ENCODE results near the gene PER2. TPM values are rescaled to one million over a fixed set of nuclear protein-coding genes. Genes with fewer than 3 reads are reported as not detected.

Gene PER2
- total and polyA plus RNA-seq, 2 of the 13 experiments (the other 11 are each of a cell fraction or from before 2014, with no cell fraction given), result 5.1 to 9.4 TPM

DNA sequence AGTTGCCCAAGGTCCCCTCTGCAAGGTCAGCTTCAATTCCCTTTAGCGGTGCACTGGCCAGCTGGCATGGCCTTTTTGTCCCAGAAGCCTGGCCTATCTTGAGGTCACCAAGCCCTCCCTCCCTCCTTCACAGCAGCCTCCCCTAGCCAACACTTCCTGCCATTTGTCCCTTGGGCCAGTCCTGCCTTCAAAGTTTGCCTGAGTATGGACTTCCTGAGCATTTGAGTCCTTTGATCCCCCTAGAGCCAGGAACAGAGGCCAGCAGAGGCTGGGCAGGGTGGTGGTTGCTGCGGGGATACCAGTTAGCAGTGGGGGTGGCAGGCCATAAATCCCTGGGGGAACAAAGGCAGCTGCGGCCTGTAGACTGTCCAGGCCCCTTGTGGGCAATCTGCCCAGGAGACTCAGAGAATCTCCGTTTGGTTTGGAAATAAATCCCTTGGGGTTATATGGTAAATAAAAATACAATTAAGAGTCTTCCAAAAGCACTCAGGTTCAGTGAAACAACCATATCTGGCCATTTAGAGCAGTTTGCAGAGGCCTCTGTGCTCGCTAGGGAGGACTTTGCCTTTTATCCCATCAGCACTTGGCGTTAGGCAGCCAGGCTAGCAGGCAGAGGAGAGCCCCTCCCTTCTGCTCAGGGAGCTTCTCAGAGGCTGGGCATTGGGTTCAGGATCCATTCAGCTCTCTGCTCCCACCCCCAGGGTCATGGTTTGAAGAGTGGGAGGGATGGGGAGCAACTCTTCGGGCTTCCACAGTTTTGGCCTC, 45.5 kb downstream of the PER2 start (continued):
- TF ChIP-seq NR2F1 (CRISPR knock-in tag; IDR thresholded peaks at IDR 0.05) (no peak), RAD51 (IDR thresholded peaks at IDR 0.05; ENCODE audit: borderline replicate concordance) (no peak), MTA3 (CRISPR knock-in tag; IDR thresholded peaks at IDR 0.05) (no peak), ASH2L (IDR thresholded peaks at IDR 0.05; ENCODE audit: insufficient read length, low read depth, low read length) (peak; percentile 24), TMF1 (CRISPR knock-in tag; IDR thresholded peaks at IDR 0.05; ENCODE audit: low read depth) (no peak), ZC3H13 (CRISPR knock-in tag; IDR thresholded peaks at IDR 0.05) (no peak; the same call in 1 of the 2 replicates), SALL1 (CRISPR knock-in tag; IDR thresholded peaks at IDR 0.05) (0 out of 2 replicates have a peak, but pooled peaks have one; percentile 38), BRD4 (CRISPR knock-in tag; IDR thresholded peaks at IDR 0.05) (peak; percentile 50; the same call in 1 of the 2 replicates), SRSF9 (IDR thresholded peaks at IDR 0.05; ENCODE audit: borderline replicate concordance, insufficient read depth, low read depth, low read length, poor library complexity, severe bottlenecking) (no peak), HNRNPK (IDR thresholded peaks at IDR 0.05; ENCODE audit: low read depth, low read length, poor library complexity, severe bottlenecking) (no peak), THAP11 (CRISPR knock-in tag; IDR thresholded peaks at IDR 0.05) (0 out of 2 replicates have a peak, but pooled peaks have one; percentile 4)
- TF ChIP-seq, protein P1, sequence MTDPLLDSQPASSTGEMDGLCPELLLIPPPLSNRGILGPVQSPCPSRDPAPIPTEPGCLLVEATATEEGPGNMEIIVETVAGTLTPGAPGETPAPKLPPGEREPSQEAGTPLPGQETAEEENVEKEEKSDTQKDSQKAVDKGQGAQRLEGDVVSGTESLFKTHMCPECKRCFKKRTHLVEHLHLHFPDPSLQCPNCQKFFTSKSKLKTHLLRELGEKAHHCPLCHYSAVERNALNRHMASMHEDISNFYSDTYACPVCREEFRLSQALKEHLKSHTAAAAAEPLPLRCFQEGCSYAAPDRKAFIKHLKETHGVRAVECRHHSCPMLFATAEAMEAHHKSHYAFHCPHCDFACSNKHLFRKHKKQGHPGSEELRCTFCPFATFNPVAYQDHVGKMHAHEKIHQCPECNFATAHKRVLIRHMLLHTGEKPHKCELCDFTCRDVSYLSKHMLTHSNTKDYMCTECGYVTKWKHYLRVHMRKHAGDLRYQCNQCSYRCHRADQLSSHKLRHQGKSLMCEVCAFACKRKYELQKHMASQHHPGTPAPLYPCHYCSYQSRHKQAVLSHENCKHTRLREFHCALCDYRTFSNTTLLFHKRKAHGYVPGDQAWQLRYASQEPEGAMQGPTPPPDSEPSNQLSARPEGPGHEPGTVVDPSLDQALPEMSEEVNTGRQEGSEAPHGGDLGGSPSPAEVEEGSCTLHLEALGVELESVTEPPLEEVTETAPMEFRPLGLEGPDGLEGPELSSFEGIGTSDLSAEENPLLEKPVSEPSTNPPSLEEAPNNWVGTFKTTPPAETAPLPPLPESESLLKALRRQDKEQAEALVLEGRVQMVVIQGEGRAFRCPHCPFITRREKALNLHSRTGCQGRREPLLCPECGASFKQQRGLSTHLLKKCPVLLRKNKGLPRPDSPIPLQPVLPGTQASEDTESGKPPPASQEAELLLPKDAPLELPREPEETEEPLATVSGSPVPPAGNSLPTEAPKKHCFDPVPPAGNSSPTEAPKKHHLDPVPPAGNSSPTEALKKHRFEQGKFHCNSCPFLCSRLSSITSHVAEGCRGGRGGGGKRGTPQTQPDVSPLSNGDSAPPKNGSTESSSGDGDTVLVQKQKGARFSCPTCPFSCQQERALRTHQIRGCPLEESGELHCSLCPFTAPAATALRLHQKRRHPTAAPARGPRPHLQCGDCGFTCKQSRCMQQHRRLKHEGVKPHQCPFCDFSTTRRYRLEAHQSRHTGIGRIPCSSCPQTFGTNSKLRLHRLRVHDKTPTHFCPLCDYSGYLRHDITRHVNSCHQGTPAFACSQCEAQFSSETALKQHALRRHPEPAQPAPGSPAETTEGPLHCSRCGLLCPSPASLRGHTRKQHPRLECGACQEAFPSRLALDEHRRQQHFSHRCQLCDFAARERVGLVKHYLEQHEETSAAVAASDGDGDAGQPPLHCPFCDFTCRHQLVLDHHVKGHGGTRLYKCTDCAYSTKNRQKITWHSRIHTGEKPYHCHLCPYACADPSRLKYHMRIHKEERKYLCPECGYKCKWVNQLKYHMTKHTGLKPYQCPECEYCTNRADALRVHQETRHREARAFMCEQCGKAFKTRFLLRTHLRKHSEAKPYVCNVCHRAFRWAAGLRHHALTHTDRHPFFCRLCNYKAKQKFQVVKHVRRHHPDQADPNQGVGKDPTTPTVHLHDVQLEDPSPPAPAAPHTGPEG (CRISPR knock-in tag; IDR thresholded peaks at IDR 0.05), result no peak
- TF ChIP-seq, protein P2, sequence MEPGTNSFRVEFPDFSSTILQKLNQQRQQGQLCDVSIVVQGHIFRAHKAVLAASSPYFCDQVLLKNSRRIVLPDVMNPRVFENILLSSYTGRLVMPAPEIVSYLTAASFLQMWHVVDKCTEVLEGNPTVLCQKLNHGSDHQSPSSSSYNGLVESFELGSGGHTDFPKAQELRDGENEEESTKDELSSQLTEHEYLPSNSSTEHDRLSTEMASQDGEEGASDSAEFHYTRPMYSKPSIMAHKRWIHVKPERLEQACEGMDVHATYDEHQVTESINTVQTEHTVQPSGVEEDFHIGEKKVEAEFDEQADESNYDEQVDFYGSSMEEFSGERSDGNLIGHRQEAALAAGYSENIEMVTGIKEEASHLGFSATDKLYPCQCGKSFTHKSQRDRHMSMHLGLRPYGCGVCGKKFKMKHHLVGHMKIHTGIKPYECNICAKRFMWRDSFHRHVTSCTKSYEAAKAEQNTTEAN (CRISPR knock-in tag; conservative IDR thresholded peaks at IDR 0.05), result no peak
- TF ChIP-seq, protein P3, sequence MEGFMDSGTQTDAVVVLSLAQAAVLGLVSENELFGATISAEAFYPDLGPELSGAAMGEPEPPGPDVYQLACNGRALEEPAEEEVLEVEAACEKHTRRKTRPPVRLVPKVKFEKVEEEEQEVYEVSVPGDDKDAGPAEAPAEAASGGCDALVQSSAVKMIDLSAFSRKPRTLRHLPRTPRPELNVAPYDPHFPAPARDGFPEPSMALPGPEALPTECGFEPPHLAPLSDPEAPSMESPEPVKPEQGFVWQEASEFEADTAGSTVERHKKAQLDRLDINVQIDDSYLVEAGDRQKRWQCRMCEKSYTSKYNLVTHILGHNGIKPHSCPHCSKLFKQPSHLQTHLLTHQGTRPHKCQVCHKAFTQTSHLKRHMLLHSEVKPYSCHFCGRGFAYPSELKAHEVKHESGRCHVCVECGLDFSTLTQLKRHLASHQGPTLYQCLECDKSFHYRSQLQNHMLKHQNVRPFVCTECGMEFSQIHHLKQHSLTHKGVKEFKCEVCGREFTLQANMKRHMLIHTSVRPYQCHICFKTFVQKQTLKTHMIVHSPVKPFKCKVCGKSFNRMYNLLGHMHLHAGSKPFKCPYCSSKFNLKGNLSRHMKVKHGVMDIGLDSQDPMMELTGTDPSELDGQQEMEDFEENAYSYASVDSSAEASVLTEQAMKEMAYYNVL (CRISPR knock-in tag; IDR thresholded peaks at IDR 0.05; ENCODE audit: borderline replicate concordance), result no peak
- TF ChIP-seq, protein P4, sequence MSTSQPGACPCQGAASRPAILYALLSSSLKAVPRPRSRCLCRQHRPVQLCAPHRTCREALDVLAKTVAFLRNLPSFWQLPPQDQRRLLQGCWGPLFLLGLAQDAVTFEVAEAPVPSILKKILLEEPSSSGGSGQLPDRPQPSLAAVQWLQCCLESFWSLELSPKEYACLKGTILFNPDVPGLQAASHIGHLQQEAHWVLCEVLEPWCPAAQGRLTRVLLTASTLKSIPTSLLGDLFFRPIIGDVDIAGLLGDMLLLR (CRISPR knock-in tag; IDR thresholded peaks at IDR 0.05), result 0 out of 2 replicates have a peak, but pooled peaks have one; percentile 35
- TF ChIP-seq, protein P5, sequence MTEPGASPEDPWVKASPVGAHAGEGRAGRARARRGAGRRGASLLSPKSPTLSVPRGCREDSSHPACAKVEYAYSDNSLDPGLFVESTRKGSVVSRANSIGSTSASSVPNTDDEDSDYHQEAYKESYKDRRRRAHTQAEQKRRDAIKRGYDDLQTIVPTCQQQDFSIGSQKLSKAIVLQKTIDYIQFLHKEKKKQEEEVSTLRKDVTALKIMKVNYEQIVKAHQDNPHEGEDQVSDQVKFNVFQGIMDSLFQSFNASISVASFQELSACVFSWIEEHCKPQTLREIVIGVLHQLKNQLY (CRISPR knock-in tag; IDR thresholded peaks at IDR 0.05), result 0 out of 2 replicates have a peak, but pooled peaks have one; percentile 2
